Fibroblast of skin of right quadriceps (primary cell): Measurements from ENCODE around the gene STEAP1B.
A peak's percentile ranks its signal among the peaks of the same experiment; 100 is the strongest.
"Not testable (repeated sequence)": the region's sequence is repeated elsewhere in the genome, so short reads cannot be mapped to it uniquely, and the experiment has no call there.

Experiments
- DNase-seq: peaks from one replicate; pipeline ENCODE4 v3.0.0-alpha.2; 2013

STEAP1B gene

DNA sequence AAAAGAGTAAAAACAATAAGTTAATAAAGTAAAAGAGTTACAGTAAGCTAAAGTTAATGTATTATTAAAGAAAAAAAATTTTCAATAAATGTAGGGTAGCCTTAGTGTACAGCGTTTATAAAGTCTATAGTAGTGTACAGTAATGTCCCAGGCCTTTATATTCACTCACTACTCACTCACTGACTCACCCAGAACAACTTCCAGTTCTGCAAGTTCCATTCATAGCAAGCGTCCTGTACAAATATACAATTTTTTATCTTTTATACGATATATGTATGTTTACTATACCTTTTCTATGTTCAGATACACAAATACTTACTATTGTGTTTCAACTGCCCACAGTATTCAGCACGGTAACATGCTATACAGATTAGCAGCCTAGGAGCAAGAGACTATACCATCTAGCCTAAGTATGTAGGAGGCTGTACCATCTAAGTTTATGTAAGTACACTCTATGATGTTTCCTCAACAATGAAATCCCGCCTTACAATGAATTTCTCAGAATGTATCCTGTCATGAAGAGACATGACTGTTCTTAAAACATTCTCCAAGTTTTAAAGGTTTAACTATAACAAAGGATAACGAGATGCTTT, 3.6 kb downstream of the STEAP1B start:
- DNase-seq, result not testable (repeated sequence)

DNA sequence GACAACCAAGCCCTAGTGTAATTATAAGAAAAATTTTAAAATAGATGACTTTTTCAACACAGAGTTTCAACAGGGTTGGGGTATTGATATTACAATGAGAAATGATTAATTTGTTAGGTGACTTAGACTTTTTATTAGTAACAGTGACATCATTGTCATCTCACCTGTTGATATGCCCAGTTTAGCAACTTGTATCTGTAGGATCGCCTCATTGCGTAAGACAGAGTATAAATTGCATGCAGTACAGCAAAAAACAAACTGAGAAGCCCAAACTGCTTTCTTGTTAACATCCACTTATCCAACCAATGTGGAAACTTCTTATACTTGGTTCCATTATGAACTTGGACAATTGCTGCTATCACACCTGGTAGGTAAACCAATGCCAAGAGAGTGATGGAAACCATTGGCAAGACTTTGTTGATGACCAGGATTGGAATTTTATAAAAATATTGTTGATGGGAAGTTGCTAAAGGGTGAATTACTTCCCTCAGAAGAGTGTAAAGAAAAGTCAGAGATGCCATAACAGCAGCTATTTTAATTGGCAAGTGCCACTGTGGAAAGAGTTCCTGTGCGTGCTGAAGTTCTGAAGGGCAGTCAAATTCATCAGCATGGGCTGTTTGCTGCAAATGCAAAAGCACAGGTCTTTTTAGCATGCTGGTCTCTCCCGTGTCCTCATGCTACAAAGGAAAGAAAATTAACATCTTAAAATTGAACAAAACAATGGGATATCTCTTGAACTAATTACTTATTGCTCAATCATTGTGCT, 6.6 kb downstream of the STEAP1B start:
- not testable (repeated sequence) for DNase-seq

DNA sequence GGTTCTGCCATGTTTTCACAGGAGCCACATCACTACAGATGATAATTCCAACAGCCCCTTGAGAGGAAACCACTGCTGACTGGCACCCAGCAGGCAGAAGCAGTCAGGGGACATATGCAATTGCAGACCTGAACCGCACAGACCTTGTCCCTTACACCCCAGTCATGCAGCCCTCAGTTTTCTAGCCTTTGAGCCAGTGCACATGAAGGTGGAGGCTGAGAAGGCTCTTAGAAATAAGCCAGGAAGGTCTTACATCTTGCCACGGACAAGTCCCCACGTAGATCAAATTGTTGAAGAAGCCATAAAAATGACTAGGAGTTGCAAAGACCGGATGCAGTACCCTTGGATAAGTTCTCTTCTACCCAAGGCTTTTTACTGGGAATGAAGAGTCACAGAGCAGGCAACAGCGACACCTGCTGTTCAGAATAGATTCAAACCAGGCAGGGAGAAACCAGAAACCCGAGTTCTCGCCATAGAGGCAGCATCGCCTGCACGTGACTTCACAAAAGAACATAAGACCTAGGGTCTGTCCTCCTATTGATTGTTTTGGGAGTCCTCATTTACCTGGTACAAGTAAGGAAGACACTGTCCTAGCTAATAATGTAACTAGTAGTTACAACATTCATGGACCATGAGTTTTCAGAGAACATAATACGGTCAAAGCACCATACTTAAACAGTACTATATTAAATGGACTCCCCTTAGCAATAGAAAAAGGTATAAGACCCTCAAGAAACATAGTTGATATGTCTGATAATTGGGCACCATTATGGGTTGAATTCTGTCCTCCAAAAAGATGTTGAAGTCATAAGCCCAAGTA, 11.1 kb downstream of the STEAP1B start:
- DNase-seq, result peak; percentile 67

DNA sequence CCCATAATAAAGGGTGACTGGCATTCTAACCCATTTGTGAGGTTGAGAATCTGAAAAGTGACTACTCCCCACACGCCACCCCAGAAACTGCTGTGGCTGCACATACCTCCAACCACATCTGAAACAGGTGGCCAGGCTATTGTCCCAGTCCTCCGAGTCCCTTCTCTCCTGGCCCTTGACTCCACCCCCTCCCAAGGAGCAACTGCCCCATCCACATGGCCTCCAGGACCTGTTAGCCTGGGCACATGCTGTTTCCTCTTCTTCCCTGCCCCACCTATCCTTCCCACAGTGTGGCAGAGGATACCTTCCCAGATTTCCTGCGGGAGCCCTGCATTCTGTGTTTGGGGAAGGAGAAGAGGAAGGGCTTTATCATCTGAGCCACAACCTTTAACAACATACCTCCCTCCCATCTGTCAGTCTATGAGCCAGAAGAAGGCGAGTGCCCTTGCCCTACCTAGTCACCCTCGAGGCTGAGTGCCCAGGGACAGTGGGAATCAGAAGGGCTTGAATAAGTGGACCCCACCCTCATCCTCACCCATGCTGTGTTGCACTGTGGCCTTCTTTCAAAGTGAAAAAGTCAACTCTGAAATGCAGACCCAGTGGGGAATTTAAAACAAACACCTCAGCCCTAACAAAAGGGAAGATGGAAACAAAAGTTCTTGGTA, 11.9 kb downstream of the STEAP1B start:
- no peak for DNase-seq

DNA sequence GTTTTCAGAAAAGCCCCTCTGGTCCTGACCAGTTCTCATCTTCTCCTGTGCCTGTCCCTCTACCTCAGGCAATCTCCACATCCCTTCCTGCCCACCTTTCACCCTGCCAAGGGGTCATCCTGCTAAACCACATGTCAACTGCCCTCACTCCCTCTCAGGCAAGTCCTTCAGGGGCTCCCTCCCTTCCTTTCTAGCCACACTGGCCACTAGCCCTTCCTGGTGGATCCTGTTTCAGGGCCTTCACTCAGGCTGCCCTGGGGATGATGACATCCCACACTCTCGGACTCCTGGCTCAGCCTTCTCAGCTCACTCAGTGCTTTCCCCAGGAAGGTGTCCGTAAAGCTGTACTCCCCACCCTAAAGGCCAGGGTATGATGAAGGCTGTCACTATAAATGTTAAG, 13.4 kb downstream of the STEAP1B start:
- DNase-seq, result no peak

DNA sequence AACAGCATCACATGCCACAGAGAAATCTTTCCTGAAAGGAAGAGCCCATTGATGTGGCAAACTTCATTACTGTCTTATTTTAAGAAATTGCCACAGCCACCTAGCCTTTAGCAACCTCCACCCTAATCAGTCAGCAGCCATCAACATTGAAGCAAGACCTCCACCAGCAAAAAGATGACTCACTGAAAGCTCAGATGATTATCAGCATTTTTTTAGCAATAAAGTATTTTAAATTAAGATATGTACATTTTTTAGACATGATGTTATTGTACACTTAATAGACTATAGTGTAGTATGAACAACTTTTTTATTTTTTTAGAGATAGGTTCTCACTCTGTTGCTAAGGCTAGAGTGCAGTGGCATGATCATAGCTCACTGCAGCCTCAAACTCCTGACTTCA, 14.8 kb downstream of the STEAP1B start:
- DNase-seq, result peak; percentile 48

DNA sequence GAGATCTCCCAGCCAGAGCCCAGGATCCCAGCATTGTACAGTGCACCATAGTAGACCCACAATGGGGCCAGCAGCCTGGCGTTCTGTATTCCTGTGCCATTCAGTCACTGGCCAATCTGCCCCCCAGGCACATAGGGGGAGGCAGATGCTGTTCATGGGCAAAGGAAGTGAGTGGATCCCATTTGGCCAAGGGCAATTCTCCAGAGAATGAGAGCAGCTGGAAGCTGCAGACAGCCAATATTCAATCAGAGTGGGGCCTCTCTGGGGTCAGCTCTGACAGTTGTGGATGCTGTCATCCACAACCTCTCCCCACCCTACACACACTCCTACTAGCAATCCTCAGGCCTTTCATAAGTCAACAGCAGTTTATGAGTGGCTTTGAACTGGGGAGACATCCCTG, 17.5 kb downstream of the STEAP1B start:
- DNase-seq, result no peak

DNA sequence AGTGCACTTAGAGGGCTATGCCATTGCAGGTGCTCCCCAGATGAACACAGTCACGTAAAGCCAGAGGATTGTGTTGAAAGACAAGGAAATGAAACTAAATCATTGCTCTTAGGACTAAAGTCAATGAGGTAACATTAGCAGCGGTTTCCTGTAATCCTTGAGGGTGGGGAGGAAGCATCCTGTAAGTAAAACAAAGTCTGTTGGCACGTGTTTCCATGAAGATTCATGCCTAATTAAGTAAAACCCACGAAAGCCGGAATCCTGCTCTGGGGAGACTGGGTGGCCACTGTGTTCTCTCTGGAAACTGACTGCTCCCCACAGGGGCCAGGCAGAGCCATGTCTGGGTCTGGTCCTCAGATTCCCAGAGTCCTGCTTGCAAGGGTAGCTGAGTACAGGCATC, 18.3 kb downstream of the STEAP1B start:
- DNase-seq, result peak; percentile 49

DNA sequence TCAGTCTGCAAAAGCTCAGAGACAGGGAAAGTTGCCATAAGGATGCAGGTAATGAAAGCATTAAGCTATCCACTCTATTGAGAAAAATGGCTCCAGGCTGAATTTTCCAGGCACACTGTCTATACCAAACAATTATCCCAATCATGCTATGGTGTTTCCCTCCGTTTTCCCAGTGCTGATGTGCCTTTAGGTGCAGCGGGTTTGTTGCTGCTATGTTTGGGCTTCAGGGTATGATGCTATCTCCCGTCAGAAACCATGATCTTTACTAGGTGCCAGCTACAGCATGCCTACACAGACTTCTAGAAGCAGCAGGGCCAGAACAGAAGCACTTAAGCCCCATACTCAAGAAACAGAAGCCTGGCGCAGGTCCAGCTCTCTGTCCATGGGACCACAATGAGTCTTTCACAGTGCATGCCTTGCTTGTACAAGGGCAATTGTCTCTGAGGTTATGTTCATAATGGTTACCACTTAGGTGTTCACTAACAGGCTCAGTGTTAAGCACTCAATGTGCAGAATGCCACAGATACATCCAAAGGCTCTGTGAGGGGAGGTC, 19.4 kb downstream of the STEAP1B start:
- DNase-seq, result no peak

DNA sequence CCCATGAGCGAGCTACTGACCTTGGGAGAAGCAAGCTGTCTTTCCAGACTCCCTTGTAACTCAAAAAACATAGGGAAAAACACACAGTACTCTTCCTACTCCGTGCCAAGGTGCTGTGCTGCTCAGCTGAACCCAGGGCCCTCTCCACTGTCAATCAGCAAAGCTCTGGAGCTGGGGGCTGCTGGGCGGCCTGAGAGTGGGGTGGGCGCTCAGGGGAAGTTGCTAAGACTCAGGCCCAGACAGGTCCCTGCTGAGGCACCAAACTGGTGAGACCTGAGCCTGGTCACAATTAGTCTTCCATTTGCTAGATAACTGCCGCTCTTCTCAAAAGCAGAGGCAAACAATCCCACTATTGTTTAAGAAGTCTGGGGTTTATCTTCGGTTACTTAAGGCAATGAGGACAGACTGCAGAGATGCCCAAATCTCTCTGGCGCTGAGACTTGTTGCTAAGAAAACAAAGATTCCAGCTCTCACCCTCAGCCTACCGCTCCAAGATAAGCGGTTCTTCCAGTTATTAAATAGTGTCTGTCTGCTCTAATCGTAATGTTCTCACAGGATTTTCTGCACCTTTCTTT, 22.0 kb downstream of the STEAP1B start:
- DNase-seq, result no peak

DNA sequence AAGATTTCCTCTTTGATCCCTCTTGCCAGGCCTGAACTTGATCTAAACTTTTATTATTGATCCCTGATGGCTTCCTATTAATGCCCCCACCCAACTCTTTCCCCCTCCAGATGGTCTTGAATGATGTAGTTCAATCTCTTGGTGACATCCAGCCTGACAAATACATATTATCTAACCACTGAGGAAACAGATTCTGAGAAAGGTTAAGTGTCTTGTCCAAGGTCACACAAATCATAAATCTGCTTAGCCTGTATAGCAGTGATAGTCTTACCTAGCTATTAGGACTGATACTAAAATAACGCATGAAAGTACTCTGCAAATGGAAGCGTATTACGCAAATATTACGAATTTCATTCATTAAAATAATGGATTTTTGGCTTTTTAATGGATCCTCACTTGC, 22.7 kb downstream of the STEAP1B start:
- no peak for DNase-seq

DNA sequence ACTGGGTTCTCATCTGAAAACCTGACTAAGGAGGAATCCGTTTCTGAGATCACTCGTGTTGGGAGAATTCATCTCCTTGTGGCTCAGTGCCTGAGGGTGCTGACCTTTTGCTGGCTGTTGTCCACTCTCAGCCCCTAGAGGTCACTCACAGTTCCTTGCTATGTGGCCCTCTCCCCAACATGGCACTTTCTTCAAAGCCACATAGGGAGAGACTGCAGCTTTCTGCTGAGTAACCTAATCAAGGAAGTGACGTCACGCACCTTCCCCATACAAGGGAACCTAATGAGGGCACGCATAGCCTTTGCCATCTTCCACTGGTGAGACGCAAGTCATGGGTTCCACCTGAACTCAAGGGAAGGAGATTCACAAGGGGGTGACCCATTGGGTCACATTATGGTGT, 23.2 kb downstream of the STEAP1B start:
- DNase-seq, result no peak

DNA sequence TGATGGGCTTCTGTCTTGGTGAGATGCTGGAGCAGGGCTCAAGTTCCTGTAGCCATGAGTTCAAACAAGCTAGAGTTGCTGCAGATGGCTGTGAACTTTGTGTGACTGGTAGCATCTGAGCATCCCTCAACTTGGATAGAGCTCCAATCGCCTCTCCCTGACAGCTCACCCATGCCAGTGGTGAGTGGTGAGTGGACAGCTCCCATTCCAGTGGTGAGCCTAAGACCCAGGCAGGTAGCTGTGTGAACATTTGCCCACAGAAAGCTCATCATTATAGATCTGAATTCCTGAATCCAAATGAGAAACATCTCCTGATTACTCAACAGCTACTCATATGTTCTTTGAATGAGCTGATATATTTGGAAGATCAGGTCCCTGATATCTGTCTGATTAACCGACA, 25.3 kb downstream of the STEAP1B start:
- DNase-seq, result no peak

DNA sequence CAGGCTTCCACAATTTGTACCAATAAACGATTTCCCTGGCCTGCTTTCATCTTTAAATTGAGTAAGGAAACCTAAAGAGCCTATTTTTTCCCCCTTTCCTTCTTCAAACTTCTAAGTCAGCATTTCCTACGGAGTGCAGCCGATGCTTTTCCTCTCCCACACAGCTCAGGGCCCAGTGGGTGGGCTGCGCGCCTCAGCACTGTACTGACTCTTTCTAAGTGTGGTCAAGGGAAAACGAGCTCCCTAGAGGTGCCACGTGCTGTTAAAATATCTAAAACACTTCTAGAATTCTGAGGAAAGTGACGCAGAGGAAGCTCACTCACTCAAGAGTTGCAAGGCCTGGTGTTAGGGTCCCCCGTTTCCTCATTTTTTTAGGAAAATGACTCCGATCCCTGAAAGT, 29.0 kb downstream of the STEAP1B start:
- no peak for DNase-seq

DNA sequence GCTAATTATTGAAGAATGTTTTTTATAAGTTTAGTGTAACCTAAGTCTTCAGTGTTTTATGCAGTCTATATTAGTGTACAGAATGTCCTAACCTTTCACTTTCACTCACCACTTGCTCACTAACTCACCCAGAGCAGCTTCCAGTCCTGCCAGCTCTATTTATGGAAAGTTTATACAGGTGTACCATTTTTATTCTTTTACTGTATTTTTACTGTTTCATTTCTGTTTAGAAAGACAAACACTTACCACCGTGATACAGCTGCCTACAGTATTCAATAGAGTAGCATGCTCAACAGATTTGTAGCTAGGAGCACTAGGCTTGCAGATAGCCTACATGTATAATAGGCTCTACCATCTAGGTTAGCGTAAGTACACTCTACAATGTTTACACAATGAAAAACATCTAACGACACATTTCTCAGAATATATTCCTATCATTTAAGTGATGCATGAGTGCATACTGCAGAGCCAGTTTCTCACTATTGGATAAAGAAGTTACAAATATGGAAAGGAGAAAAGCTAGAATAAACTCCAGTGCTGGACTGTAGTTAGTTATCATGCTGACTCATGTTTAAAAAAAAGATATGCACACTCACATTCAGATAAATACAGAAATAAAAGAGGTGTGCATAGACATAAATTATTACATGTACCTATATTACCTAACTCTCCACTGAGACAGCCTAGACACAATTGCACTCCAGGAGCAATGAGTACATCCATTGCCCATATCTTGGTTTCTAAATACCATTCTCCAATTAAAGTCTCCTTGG, 30.4 kb downstream of the STEAP1B start:
- no peak for DNase-seq

DNA sequence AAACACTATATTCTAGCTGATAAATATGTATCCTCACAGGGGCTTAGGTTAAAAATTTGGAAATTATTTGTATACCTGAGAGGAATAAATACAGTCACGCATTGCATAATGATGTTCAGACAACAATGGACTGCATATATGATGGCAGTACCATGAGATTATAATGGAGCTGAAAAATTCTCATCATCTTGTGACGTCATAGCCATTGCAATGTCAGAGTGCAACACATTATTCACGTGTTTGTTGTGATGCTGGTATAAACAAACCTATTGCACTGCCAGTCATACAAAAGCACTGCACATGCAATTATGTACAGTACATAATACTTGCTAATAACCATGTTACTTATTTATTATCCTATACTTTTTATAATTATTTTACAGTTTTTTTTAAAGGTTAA, 31.4 kb downstream of the STEAP1B start:
- DNase-seq, result no peak

DNA sequence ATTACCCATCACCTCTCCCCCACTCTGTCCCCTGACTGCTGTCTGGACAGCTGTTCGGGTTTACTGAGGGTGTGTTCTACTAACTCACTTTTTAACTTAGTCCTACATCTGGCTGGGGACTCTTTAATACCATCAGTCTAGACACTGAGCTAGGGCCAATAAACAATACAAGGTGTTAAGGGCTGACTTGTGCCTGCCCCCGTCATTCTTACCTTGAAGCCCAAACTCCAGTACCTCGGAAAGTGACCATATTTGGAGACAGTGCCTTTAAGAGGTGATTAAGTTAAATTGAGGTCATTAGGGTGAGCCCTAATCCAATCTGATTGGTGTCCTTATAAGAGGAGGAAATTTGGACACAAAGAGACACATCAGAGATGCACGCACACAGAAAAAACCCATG, 35.7 kb downstream of the STEAP1B start:
- DNase-seq, result no peak

DNA sequence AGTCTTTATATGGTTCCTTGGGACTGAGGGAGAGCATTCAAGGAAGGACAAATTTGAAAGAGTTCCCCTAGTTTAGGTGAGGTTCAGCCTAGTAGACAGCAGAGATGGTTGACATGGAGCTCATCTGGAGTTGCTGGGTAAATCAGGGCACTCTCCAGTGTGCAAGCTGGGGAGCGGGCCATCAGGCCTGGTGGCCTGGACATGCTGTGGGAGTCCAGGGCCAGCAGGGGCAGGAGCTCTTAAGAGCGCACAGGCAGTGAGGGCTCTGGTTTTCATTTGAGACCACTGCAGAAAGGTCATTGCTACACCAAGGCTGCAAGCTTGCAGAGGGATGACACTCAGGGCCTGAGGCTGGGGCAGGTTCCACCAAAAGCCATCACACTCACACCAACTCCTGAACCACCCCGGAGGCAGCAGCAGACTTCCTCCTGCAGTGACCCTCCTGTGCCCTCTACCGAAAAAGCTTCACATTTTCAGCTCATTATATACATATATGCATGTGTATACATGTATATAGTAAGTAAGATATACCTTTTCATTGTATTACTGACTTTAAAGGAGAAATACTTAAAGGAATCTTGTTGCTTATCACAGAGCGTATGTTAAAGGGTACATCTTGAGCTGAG, 39.5 kb downstream of the STEAP1B start:
- no peak for DNase-seq

DNA sequence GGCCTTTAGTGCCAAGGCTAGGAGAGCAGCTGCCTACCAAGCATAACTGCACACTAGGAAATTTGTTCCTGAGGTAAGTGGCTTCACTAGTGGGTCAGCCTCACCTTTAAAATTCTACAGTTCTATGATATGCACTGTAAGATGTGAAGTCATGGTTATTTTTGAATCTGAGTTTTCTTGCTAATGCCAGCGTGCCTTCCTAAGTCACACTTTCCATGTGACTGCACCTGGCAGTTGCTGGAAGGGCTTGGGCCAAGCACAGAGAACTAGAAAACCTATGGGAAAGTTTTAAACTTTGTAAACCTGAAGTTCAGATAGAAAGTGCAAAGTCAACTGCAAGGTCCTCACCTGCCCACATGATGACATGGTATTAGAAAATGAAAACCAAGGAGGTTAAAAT, 42.5 kb downstream of the STEAP1B start:
- no peak for DNase-seq

DNA sequence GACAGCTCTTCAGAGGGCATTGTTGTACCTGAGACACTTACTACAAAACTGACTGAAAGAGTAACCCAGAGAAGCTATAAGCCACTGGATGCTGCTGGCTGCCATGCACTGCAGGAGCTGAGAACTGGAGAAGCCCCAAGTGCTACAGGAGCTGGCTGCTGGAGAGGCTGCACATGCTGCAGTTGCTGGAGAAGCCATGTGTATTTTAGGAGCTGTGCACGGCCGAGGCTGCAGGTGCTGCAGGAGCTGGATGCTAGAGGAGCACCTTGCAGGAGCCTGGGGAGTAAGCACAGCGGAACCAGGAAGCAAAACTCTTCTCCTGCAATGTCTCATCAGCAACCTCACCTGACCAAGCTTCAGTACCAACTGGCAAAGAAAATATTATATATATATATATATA, 45.5 kb downstream of the STEAP1B start:
- DNase-seq, result no peak

DNA sequence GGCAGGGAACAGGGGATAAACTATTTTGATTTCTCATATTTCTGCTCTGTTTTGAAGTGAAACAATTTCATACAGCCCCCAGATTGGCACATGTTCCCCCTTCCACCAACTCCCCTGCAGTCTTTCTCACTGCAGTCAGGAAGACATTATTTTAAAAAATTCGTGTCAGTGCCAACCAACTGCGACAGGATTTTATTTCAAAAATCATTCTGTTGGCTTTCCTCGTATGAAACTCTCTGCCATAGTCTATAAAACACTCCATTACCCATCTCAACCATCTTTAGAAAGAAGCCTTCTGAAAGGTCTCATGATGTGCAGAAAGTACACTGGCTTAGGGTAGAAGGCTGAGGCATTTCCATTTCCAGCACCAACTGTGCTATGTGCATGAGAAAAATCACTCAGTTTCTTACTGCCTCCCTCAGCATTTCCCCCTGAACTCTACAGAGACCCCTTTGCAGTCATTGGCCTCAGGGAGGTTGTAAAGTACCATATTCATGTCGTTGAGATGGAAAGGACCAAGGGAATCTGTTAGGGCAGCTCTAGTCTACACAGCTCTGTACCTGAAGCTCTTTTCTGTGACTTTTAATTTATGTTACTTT, 46.9 kb downstream of the STEAP1B start:
- no peak for DNase-seq
